ENCODE measurements around the gene PALM2AKAP2. TPM values are rescaled to one million over a fixed set of nuclear protein-coding genes. Genes with fewer than 3 reads are reported as not detected.
A peak's percentile ranks its signal among the peaks of the same experiment; 100 is the strongest.

PALM2AKAP2 gene
- total RNA-seq, 4 donors from 2014 or later, result 11.5 to 38.4 (median 24.2) TPM

GRCh38 chr9:109792951-109793546 lies 13.1 kb downstream of the PALM2AKAP2 start:
- ATAC-seq (ENCODE audit: low FRiP score) (peak; percentile 89), DNase-seq (ENCODE audit: low spot score) (no peak)
- no peak for TF ChIP-seq CTCF (IDR thresholded peaks at IDR 0.05)

GRCh38 chr9:109793921-109794320 lies 13.9 kb downstream of the PALM2AKAP2 start:
- DNase-seq (ENCODE audit: low spot score), result no peak
- no peak for ATAC-seq (ENCODE audit: low FRiP score)
- no peak for TF ChIP-seq CTCF (IDR thresholded peaks at IDR 0.05)

GRCh38 chr9:109794361-109795012 lies 14.5 kb downstream of the PALM2AKAP2 start:
- no peak for DNase-seq (ENCODE audit: low spot score)
- no peak for TF ChIP-seq CTCF (IDR thresholded peaks at IDR 0.05)
- peak; percentile 67 for ATAC-seq (ENCODE audit: low FRiP score)

- no peak for DNase-seq (ENCODE audit: low spot score)
- no peak for TF ChIP-seq CTCF (IDR thresholded peaks at IDR 0.05)
- ATAC-seq (ENCODE audit: low FRiP score), result no peak
These were observed 15.6 kb downstream of the PALM2AKAP2 start for GRCh38 chr9:109795613-109796012.

- no peak for ATAC-seq (ENCODE audit: low FRiP score)
- no peak for DNase-seq (ENCODE audit: low spot score)
- no peak for TF ChIP-seq CTCF (IDR thresholded peaks at IDR 0.05)
These were observed 16.1 kb downstream of the PALM2AKAP2 start for GRCh38 chr9:109796078-109796477.

GRCh38 chr9:109797006-109797405 lies 17.0 kb downstream of the PALM2AKAP2 start:
- no peak for TF ChIP-seq CTCF (IDR thresholded peaks at IDR 0.05)
- no peak for ATAC-seq (ENCODE audit: low FRiP score)
- DNase-seq (ENCODE audit: low spot score), result no peak

GRCh38 chr9:109797509-109797908 lies 17.5 kb downstream of the PALM2AKAP2 start:
- DNase-seq (ENCODE audit: low spot score) (no peak), ATAC-seq (ENCODE audit: low FRiP score) (no peak)
- TF ChIP-seq CTCF (IDR thresholded peaks at IDR 0.05), result no peak

All from omental fat pad (tissue), 4 donors.